HG03039 (cell line): Measurements from ENCODE around the gene PLSCR5.
A peak's percentile ranks its signal among the peaks of the same experiment; 100 is the strongest.

Experiments
- ATAC-seq: cut with Tn5 transposase; IDR thresholded peaks from one replicate; pipeline ENCODE4 v1.9.1; 2021; ENCODE audit warnings: mild to moderate bottlenecking, moderate library complexity; ENCODE audit not compliant: unreplicated experiment

The PLSCR5 gene

DNA sequence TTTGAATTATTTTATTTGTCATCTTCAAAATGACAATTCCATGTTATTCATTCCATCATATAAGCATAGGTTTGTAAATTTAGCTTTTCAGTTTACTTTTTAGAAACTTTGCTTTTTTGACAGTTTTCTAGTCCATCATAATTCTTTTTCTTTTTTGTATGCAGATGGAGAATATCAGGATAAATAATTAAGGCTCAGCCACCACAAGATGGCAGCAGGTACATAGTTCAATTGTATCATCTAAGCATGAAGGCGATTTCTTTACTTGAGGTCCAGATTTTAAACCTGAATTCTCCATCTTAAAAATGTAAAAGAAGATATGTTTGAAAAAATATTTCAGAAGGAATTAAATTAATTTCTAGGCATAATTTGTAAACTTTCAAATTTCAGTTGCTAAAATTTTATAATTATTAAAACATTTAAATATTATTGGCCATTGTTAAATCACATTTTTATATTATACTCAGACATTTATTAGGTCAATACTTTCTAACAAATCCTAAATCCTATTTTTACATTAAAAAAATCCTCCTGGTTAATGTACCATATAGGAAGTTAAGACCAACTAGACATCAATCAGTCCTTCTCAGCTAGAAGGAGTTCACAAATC is 15.1 kb downstream of the PLSCR5 start:
- ATAC-seq = no peak

DNA sequence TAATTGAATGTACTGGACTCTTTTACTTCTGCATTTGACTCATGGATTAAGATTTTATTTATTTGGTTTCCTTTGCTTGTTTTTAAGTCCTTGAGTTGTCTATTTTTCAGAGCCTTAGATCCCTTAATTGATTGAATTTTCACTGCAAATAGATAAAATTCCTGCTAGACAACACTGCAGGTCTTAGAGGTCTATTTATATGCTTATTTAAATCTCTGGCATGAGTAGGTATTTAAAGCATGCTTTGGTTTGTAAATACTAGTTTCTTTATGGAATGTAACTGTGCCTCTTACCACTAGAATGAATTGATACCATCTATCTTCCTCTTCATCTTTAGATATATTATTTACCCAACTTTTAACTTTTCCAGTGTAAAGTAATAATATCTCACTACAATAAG is 20.0 kb downstream of the PLSCR5 start:
- no peak for ATAC-seq

DNA sequence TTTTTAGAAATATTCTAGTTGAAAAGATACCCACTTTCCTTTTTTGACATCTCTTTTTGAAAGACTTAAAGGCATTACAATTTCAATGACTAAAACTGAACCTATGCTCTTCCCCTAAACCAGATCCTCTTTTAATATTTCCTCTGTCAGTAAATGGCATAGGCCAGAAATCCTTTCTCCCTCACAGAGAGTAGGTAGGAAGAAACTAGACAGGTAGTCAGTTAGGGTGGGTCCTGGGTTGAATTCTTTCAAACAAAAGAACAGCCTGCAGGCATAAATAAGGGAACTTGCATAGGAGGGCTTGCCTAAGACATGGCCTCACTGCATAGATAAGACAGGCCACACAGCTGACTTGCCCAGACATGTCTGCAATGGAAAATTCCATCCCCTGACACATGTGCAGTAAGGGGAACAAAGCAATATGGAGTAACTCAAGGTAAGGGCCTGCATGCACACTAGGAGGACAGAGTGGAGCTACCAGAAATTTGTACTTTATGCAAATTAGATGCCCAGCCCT is 23.1 kb downstream of the PLSCR5 start:
- no peak for ATAC-seq

DNA sequence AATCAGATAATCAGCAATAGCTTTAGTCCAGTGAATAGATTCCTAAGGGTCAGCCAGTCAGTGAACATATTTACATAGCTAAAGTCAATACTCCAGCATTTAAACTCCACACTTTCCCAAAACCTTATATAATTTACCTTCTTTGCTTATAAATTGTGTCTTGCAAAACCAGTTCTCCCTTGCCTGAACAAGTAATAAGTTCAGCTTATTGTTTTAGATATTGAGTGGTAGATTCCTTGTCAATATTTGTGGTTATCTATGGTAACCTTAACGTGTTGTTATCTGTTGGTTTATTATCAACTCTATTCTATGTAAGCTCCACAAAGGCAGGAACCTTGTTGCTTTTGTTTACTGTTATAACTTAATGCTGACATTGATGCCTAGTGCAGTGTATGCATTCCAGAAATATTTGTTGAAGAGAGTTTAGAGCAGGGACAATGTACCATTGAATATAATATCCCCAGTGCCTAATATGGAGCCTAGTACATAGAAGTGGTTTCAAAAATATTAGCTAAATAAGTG is 24.0 kb downstream of the PLSCR5 start:
- no peak for ATAC-seq

DNA sequence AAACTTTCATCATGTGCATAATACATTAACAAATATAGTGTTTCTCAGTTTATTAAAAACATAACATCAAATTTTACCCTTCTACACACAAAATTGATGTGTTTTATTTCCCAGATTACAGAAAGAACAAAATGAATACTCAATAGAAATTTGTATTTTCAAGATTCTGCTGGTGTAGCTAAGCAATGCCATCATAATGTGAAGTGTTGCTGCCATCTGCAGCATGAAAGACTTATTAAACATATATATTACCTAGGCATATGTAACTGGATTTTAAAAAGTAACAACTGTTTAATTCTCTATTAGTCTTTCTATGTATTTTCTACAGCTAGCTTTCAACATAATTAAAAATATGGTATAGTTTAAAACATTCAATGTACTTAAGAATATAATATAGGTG is 27.5 kb downstream of the PLSCR5 start:
- no peak for ATAC-seq

DNA sequence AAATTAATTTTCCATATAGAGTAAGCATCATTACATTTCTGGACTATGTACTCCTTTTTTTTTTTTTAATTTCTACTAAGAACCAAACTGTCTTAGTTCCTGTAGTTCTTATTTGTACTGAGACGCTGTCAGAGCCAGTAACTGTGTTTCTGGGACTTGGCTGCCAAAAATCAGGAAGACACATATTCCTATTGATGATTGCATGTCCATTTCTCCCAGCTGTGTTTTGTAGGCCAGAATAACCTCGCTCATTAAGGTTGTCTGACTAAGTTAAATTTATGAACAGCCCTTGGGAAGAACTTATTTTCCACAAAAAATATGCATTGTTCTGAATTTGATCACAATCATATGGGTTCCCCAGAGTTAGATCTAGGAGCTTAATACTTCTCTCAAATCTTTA is 29.5 kb downstream of the PLSCR5 start:
- no peak for ATAC-seq

DNA sequence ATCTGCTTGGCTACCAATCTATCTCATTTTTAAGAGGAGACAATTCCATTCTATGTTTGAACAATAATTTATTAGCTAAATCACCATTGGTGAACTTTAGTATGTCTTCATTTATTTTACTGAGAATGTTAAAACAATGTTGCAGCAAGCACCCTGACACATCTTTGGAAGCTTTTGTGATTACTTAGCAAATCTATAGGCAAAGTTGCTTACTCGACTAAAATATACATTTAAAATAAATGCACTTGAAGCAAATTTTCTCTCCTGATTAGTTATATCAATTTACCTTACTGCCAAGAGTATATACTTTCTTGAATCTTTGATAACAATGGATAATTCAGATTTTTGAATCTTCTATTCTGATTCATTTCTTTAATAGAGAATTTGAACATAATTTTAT is 31.0 kb downstream of the PLSCR5 start:
- no peak for ATAC-seq

DNA sequence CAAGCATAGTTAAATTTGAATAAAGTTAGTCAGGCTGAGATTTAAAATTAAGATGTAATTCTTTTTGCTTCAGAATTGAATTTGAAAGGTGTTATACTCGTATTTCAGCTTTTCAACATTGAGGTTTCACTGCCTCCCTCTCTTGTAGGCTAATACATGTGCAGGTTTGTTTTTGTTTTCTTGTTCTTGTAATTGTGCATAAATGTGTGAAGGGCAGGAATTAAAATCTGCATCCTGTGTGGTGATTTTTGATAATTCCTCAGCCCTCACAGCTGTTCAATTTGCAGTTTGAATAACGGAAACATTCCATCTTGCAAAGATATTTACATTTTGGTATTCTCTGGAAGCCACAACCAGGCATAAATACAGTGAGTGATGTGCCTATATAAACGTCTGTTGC is 35.8 kb downstream of the PLSCR5 start:
- ATAC-seq = no peak

DNA sequence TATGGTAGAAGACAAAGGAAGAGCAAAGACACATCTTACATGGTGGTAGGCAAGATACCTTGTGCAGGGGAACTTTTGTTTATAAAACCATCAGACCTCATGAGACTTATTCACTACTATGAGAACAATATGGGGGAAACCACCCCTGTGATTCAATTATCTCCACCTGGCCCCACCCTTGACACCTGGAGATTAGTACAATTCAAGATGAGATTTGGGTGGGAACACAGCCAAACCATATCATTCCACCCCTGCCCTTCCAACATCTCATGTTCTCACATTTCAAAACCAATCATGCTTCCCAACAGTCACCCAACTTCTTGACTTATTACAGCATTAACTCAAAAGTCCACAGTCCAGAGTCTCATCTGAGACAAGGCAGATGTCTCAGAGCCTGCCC is 39.0 kb downstream of the PLSCR5 start:
- no peak for ATAC-seq

DNA sequence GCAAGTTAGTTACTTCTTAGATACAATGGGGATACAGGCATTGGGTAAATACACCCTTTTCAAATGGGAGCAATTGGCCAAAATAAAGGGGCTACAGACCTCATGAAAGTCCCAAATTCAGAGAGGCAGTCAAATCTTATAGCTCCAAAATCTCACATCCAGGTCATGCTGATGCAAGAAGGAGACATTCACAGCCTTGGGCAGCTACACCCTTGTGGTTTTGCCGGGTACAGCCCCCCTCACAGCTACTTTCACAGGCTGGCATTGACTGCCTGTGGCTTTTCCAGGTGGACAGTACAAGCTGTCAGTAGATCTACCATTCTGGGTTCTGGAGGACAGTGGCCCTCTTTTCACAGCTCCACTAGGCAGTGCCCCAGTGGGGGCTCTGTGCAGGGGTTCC is 43.3 kb downstream of the PLSCR5 start:
- ATAC-seq = no peak

DNA sequence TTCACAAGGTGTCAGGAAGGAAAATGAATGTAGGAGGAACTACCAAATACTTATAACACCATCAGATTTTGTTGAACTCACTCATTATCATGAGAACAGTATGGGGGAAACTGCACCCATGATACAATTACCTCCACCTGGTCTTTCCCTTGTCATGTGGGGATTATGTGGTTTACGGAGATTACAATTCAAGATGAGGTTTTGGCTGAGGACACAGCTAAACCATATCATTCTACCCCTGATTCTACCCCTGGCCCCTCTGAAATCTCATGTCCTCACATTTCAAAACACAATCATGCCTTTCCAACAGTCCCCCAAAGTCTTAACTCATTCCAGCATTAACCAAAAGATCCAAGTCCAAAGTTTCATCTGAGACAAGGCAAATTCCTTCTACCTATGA is 43.7 kb downstream of the PLSCR5 start:
- ATAC-seq = no peak

DNA sequence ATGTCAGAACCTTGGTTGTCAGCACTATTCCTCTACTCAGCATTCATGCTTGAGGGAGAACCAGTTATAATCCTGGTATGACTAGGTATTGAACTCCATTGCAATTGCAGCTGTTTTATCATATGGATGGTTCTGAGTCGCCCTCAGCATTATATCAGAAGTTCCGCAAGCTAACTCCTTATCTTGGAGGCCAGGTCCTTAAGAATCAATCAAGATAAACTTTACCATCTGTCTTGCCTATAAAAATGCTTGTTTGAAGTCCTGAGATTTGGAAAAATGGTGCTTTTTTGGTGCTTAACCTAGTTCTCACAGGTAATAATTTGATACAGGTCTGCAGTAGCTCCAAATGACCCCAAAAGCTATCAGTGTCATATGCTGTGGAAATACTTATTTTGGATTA is 44.5 kb downstream of the PLSCR5 start:
- ATAC-seq = no peak

DNA sequence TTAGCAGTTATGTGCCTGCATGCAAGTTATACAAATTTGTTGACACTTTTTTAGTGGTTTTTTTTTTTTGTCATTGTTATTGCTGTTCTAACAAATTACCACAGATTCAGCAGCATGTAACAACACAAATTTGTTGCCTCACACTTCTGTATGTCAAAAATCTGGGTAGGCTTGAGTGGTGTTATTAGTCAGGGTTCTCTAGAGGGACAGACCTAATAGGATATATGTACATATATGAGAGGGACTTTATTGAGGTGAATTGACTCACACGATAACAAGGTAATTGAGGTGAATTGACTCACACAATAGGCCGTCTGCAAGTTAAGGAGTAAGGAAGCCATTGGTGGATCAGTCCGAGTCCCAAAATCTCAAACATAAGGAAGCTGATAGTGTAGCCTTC is 45.8 kb downstream of the PLSCR5 start:
- no peak for ATAC-seq

DNA sequence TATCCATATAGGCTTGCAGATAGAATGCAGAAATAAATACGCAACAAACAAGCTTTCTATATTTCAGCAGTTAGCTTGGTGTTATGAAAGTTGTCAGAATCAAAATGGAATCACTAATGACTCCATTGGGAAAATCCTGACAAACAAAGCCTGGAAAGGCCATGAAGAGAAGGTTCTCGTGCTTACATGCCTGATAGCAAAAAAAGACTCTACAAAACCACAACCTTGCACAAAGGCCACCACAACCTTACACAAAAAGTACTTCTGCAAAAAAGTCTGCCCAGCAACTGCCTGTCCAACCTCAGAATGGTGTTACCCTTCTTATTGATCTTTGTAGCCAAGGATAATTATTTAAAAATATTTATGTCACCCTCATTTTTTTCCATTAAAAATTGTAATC is 46.4 kb downstream of the PLSCR5 start:
- ATAC-seq = no peak

DNA sequence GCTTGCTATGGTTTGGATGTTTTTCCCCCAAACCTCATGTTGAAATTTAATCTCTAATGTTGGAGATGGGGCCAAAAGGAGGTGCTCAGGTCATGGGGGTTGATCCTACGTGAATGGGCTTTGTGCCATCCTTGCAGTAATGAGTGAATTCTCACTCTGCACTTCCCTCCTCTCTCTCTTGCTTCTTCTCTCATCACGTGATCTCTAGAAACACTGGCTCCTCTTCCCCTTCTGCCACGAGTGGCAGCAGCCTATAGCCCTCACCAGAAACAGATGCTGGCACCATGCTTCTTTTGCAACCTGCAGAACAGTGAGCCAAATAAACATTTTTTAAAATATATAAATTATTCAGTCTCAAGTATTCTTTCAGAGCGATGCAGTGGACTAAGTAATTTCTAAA is 47.4 kb downstream of the PLSCR5 start:
- ATAC-seq = no peak

DNA sequence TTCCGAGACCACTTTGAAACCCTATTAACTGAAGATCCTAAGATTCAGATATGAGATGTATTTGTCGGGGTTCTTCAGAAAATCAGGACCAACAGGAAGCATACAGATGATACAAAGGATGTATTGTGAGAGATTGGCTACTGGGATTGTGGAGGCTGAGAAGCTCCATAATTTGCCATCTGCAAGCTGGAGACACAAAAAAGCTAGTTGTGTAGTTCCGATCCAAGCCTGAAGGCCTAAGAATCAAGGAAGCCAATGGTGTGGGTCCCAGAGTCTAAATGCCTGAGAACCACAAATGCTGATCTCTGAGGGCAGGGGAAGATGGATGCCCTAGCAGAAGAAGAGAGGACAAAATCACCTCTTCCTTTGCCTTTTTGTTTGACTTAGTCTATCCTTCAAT is 49.8 kb downstream of the PLSCR5 start:
- ATAC-seq = no peak

DNA sequence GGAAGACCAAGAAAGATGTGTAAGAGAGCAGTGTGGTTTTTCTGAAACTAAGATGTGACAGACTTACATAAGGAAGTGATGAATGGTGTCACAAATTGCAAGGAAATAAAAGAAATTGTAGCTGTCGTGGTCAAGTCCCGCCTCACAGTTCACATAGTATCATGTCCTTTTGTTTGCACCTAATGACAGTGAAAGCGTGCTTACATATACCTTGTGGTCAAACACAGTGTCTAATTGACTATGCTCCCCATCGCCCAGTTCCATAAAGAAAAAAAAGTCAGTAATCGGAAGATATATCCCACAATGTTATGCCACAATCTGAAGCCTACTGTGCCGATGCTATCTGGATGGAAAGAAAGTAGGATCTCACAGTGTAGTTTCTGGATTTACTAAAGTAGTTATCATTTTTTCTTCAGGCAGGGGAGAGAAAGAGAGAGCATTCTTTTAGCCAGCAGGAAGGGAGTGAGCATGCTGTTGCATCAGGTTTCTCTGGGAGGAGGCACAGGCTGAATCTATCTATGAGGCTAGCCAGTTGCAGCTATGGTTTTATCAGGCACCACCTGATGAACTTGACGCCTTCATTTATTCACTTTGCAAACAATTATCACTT is 50.9 kb downstream of the PLSCR5 start:
- no peak for ATAC-seq

DNA sequence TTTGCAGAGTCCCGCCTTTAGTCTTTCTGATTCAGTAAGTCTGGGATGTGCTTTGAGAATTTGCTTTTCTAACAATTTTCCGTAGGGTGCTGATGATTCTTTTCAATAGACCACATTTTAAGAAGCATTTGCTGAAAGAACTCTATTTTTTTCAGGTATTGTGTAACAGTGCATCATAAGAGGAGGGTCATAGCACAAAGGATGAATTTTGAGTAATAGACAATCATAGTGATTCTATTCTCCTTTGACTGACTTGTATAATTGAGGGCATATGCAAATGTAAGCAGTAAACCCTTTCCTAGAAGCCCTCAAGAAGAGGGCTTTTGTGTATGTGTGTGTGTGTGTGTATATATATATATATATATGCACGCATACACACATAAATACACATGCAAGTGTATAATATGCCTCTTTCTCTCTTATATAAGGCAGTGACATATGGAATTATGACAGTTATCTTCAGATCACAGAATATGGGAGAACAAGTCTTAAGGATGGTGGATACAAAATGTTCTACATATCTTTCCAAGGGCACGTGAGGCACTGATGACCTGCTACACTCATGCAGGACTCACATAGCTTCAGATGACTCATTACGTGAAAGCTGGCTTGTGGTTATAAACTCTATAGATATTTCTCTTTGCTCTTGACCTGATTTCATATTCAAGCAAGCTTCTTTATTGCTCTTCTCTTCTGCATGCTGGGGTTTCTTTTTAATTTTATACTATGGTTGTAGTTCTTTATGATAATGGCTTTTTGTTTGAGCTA is 54.2 kb downstream of the PLSCR5 start:
- peak; percentile 95 for ATAC-seq

DNA sequence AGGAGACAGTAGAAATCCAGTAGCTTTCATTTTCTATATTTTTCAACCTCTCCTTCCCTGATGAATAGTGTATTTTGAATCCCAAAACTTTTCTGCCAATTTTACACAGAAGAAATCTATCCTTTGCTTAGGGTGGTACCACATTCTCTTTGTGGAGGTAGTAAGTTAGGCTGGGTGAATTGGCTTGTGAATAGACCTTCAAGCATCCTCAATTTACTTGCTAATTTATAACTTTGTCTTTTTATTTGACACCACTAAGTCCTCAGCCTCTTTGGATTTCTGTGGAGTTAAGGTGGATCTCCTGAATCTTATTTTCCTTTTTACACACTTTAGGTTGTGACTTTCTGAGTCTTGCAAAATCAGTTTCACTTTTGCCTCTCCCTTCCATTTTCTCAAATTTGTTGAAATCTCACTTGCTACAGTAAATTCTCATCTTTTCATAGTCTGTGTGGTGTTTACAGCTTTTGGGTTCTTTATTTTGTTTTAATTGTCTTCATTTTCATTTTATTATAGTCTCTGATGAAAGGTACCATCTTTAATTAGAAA is 55.0 kb downstream of the PLSCR5 start:
- ATAC-seq = no peak

DNA sequence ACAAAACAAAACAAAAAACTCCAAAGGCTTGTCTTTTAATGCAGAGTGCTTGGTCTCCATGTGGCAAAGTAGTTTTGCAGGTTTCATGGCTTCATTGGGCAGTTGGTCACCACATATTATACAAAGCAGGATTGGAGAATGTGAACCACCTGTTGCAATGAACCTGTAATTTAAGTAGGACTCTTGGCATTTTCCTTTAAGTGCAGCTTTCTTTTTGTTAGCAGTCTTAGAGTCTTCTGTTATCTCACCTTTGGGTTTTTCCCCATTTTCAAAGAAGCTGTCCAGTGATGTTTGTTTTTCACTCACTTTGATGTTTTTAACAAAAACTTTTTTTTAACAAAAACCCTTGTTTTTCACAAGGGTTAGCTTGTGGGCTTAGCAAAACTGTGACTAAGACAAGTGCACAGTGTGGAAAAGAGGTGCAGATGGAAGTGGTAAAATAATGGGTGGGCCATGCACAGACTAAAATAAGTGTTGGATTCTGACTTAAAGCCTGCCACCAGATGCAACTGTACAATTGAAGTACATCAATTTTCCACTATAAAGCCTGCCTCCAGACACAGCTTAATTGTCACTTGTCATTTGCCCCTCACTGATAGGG is 57.8 kb downstream of the PLSCR5 start:
- ATAC-seq = no peak

DNA sequence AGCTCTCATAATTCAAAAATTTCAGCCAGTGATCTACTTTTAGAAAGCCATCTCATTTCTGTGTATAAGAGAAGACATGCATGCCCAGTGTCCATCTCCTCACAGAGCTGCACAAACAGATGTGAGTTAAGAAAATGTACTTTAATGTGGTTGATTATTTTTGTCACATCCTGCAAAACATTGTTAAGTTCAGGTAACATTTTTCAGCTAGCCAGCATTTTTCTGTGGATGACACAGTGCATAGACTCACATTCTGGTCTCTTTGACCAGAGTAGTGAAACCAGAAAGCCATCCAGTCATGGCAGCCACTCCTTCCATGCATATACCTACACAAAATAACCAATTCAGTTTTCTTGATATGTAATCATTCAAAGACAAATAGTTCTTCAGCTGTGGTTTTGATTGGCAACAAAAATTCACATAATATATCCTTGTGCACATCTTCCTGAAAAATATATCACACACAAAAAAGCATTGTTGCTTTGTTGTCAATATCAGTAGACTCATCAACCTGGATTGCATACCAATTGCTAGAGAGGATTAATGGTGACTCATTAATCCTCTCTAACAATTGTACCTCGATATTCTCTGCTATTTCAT is 58.7 kb downstream of the PLSCR5 start:
- no peak for ATAC-seq
